ENCODE data around the gene VPS37B. TPM values are rescaled to one million over a fixed set of nuclear protein-coding genes. Genes with fewer than 3 reads are reported as not detected.

VPS37B gene
- total RNA-seq, 1 experiment from 2014 or later: 104 TPM

- CTCF ChIA-PET: interaction anchor here (0.5 to 1.6 kb wide), 2 partner anchors 25 to 30 kb away, joined by 4 to 12 read pairs; no protein-coding TSS in a partner anchor
- no TSS peak for BruUV-seq (replicated peaks)
- H3K4me1 Mint-ChIP-seq (ENCODE audit: low read depth, unreplicated experiment): peaks cover 7% of the 10 kb centered on the region
- intact Hi-C loops (cut with micrococcal nuclease; ENCODE audit: unreplicated experiment): loop anchor here (5.0 kb wide), 1 partner anchor 71 kb away; no protein-coding TSS in a partner anchor
- DNase-seq: peak; percentile 66
- peaks cover 98% of the 10 kb centered on the region for H3K36me3 Mint-ChIP-seq (ENCODE audit: insufficient read depth, unreplicated experiment)
- H3K27ac Mint-ChIP-seq (ENCODE audit: unreplicated experiment): peak overlapping the region; percentile 82
- no peaks in the 10 kb centered on the region for H3K9me3 Mint-ChIP-seq (ENCODE audit: low read depth, unreplicated experiment)
- H3K27me3 Mint-ChIP-seq (ENCODE audit: unreplicated experiment): no peaks in the 10 kb centered on the region
- H3K4me3 Mint-ChIP-seq (ENCODE audit: low read depth, unreplicated experiment): peak overlapping the region; percentile 40
- TF ChIP-seq CTCF (IDR thresholded peaks at IDR 0.05; ENCODE audit: unreplicated experiment): no peak
Observed at GRCh38 chr12:122862872-122863701, 32.8 kb downstream of the VPS37B start.

GRCh38 chr12:122862110-122862634 is 33.8 kb downstream of the VPS37B start:
- Mint-ChIP-seq H3K4me3 (ENCODE audit: low read depth, unreplicated experiment) (no peak overlapping the region), H3K9me3 (ENCODE audit: low read depth, unreplicated experiment) (no peaks in the 10 kb centered on the region), H3K4me1 (ENCODE audit: low read depth, unreplicated experiment) (peaks cover 7% of the 10 kb centered on the region), H3K27ac (ENCODE audit: unreplicated experiment) (peak overlapping the region; percentile 45), H3K27me3 (ENCODE audit: unreplicated experiment) (no peaks in the 10 kb centered on the region), H3K36me3 (ENCODE audit: insufficient read depth, unreplicated experiment) (peaks cover 98% of the 10 kb centered on the region)
- BruUV-seq (replicated peaks): TSS peak; percentile 50
- no peak for DNase-seq
- no peak for TF ChIP-seq CTCF (IDR thresholded peaks at IDR 0.05; ENCODE audit: unreplicated experiment)
- intact Hi-C loops (cut with micrococcal nuclease; ENCODE audit: unreplicated experiment): loop anchor here (5.0 kb wide), 1 partner anchor 70 kb away; no protein-coding TSS in a partner anchor
- CTCF ChIA-PET: interaction anchor here (1.1 to 3.2 kb wide), 3 partner anchors 26 to 90 kb away, joined by 3 to 18 read pairs (median 3); no protein-coding TSS in a partner anchor

GRCh38 chr12:122861587-122861970 is 34.3 kb downstream of the VPS37B start:
- CTCF ChIA-PET: interaction anchor here (1.1 to 3.2 kb wide), 4 partner anchors 27 to 90 kb away, joined by 3 to 18 read pairs (median 3); no protein-coding TSS in a partner anchor
- Mint-ChIP-seq H3K27me3 (ENCODE audit: unreplicated experiment) (no peaks in the 10 kb centered on the region), H3K27ac (ENCODE audit: unreplicated experiment) (no peak overlapping the region), H3K36me3 (ENCODE audit: insufficient read depth, unreplicated experiment) (peaks cover 98% of the 10 kb centered on the region), H3K4me1 (ENCODE audit: low read depth, unreplicated experiment) (peaks cover 7% of the 10 kb centered on the region), H3K9me3 (ENCODE audit: low read depth, unreplicated experiment) (no peaks in the 10 kb centered on the region), H3K4me3 (ENCODE audit: low read depth, unreplicated experiment) (no peak overlapping the region)
- no TSS peak for BruUV-seq (replicated peaks)
- DNase-seq: no peak
- intact Hi-C loops (cut with micrococcal nuclease; ENCODE audit: unreplicated experiment): loop anchor here (5.0 kb wide), 1 partner anchor 69 kb away; no protein-coding TSS in a partner anchor
- TF ChIP-seq CTCF (IDR thresholded peaks at IDR 0.05; ENCODE audit: unreplicated experiment): no peak

GRCh38 chr12:122860854-122861586 is 34.9 kb downstream of the VPS37B start:
- peaks cover 7% of the 10 kb centered on the region for H3K4me1 Mint-ChIP-seq (ENCODE audit: low read depth, unreplicated experiment)
- H3K4me3 Mint-ChIP-seq (ENCODE audit: low read depth, unreplicated experiment): no peak overlapping the region
- no peak overlapping the region for H3K27ac Mint-ChIP-seq (ENCODE audit: unreplicated experiment)
- no peaks in the 10 kb centered on the region for H3K9me3 Mint-ChIP-seq (ENCODE audit: low read depth, unreplicated experiment)
- intact Hi-C loops (cut with micrococcal nuclease; ENCODE audit: unreplicated experiment): loop anchor here (1.0 to 5.0 kb wide), 2 partner anchors 69 to 91 kb away; no protein-coding TSS in a partner anchor
- H3K27me3 Mint-ChIP-seq (ENCODE audit: unreplicated experiment): no peaks in the 10 kb centered on the region
- H3K36me3 Mint-ChIP-seq (ENCODE audit: insufficient read depth, unreplicated experiment): peaks cover 98% of the 10 kb centered on the region
- CTCF ChIA-PET: interaction anchor here (0.9 to 3.2 kb wide), 9 partner anchors 28 to 377 kb away, joined by 3 to 18 read pairs (median 3); no protein-coding TSS in a partner anchor
- TF ChIP-seq CTCF (IDR thresholded peaks at IDR 0.05; ENCODE audit: unreplicated experiment): no peak
- no peak for DNase-seq
- no TSS peak for BruUV-seq (replicated peaks)
